ENCODE results near the gene VRK1. TPM values are rescaled to one million over a fixed set of nuclear protein-coding genes. Genes with fewer than 3 reads are reported as not detected.

VRK1 gene
- polyA plus RNA-seq, 2 of the 4 experiments (the other 2 are of a cell fraction), result 32.2 to 34.2 TPM

DNA sequence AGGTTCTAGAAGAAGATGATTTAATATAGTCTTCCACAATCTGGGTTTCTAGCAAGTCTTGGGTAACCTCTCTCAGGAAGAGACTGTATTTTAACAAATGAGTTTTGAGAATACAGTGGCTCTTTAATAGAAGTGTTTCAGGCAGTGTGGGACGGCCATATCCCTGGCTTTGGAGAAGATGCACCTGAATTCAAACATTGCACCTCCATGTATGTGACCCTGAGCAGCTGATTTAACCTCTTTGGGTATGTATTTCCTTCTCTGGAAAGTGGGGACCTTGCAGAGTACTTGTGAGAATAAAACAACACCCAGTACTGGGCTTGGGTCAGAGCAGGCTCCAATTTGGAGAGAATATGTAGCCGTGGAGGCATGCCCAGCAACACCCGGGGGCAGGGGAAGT lies 15.8 kb upstream of the VRK1 start (continued):
- TF ChIP-seq CTCF (IDR thresholded peaks at IDR 0.05) (no peak), ZFP36 (IDR thresholded peaks at IDR 0.05; ENCODE audit: borderline replicate concordance, partially characterized antibody) (no peak), ZC3H11A (IDR thresholded peaks at IDR 0.05) (no peak)

- no peaks in the 10 kb centered on the region for H3K4me1 ChIP-seq
- ChIA-PET POLR2A (no interaction called here), CTCF (no interaction called here)
- no peak for ATAC-seq
- no peak overlapping the region for H3K4me2 ChIP-seq
- FAIRE-seq, result no peak
- no peak for TF ChIP-seq CTCF (IDR thresholded peaks at IDR 0.05)
- TF ChIP-seq, protein P1, sequence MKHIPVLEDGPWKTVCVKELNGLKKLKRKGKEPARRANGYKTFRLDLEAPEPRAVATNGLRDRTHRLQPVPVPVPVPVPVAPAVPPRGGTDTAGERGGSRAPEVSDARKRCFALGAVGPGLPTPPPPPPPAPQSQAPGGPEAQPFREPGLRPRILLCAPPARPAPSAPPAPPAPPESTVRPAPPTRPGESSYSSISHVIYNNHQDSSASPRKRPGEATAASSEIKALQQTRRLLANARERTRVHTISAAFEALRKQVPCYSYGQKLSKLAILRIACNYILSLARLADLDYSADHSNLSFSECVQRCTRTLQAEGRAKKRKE (CRISPR knock-in tag; IDR thresholded peaks at IDR 0.05; ENCODE audit: low read depth), result no peak
- TF ChIP-seq HOXA7 (CRISPR knock-in tag; IDR thresholded peaks at IDR 0.05), result no peak
- TF ChIP-seq BCL3 (IDR thresholded peaks at IDR 0.05), result no peak
- TF ChIP-seq GATA3 (IDR thresholded peaks at IDR 0.05; ENCODE audit: borderline replicate concordance), result no peak
- TF ChIP-seq CEBPB (IDR thresholded peaks at IDR 0.05), result no peak
- no peak for TF ChIP-seq EHF (CRISPR knock-in tag; IDR thresholded peaks at IDR 0.05)
- TF ChIP-seq RCOR1 (IDR thresholded peaks at IDR 0.05; ENCODE audit: low read depth, low read length), result no peak
- TF ChIP-seq NFE2L2 (conservative IDR thresholded peaks at IDR 0.05; ENCODE audit: low read length), result no peak
- no peak for TF ChIP-seq CHD2 (IDR thresholded peaks at IDR 0.05; ENCODE audit: low read length, partially characterized antibody)
- TF ChIP-seq MAFK (IDR thresholded peaks at IDR 0.05; ENCODE audit: partially characterized antibody), result no peak
- TF ChIP-seq PBX3 (IDR thresholded peaks at IDR 0.05), result no peak
- no peak for TF ChIP-seq FOXS1 (CRISPR knock-in tag; IDR thresholded peaks at IDR 0.05)
- TF ChIP-seq SMC3 (IDR thresholded peaks at IDR 0.05), result no peak
- TF ChIP-seq HDAC2 (IDR thresholded peaks at IDR 0.05), result no peak
- no peak for TF ChIP-seq MAZ (IDR thresholded peaks at IDR 0.05; ENCODE audit: borderline replicate concordance, low read depth, low read length)
- no peak for TF ChIP-seq POLR2AphosphoS2 (conservative IDR thresholded peaks at IDR 0.05; ENCODE audit: low read length)
- TF ChIP-seq, protein P2, sequence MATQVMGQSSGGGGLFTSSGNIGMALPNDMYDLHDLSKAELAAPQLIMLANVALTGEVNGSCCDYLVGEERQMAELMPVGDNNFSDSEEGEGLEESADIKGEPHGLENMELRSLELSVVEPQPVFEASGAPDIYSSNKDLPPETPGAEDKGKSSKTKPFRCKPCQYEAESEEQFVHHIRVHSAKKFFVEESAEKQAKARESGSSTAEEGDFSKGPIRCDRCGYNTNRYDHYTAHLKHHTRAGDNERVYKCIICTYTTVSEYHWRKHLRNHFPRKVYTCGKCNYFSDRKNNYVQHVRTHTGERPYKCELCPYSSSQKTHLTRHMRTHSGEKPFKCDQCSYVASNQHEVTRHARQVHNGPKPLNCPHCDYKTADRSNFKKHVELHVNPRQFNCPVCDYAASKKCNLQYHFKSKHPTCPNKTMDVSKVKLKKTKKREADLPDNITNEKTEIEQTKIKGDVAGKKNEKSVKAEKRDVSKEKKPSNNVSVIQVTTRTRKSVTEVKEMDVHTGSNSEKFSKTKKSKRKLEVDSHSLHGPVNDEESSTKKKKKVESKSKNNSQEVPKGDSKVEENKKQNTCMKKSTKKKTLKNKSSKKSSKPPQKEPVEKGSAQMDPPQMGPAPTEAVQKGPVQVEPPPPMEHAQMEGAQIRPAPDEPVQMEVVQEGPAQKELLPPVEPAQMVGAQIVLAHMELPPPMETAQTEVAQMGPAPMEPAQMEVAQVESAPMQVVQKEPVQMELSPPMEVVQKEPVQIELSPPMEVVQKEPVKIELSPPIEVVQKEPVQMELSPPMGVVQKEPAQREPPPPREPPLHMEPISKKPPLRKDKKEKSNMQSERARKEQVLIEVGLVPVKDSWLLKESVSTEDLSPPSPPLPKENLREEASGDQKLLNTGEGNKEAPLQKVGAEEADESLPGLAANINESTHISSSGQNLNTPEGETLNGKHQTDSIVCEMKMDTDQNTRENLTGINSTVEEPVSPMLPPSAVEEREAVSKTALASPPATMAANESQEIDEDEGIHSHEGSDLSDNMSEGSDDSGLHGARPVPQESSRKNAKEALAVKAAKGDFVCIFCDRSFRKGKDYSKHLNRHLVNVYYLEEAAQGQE (IDR thresholded peaks at IDR 0.05), result no peak
- TF ChIP-seq NR3C1 (IDR thresholded peaks at IDR 0.05), result no peak
- H3K4me3 ChIP-seq, result no peak overlapping the region
- no peak overlapping the region for H3K27ac ChIP-seq
- H3K9me3 ChIP-seq, result no peaks in the 10 kb centered on the region
- DNase-seq (ENCODE audit: low read depth in 1 of 2, low spot score in 1 of 2), result no peak
- WGBS (ENCODE audit: missing lambda C conversion rate), result 58% methylated on average over 8 of the region's 8 CpGs
Measured at GRCh38 chr14:96782436-96782835, 14.7 kb upstream of the VRK1 start.

All from A549 (cell line).